ENCODE data around the gene DNAJB13. TPM values are rescaled to one million over a fixed set of nuclear protein-coding genes. Genes with fewer than 3 reads are reported as not detected.

Gene DNAJB13
- total RNA-seq, 1 donor from 2014 or later = not detected

- Histone ChIP-seq H3K27me3 (no peaks in the 10 kb centered on the region), H3K4me1 (no peaks in the 10 kb centered on the region), H3K36me3 (peaks cover 5 to 6% of the 10 kb centered on the region in 2 donors), H3K9me3 (no peaks in the 10 kb centered on the region), H3K4me3 (no peak overlapping the region), H3K27ac (no peak overlapping the region)
- TF ChIP-seq CTCF (IDR thresholded peaks at IDR 0.05) = no peak
- DNase-seq (ENCODE audit: low spot score in 2 of 2) = no peak
- intact Hi-C loops (cut with DNase I) = no loop called here
Observed at GRCh38 chr11:74010306-74011300, 59.8 kb downstream of the DNAJB13 start.

GRCh38 chr11:74011360-74012073 is 60.7 kb downstream of the DNAJB13 start:
- no peaks in the 10 kb centered on the region for H3K9me3 ChIP-seq
- TF ChIP-seq CTCF (IDR thresholded peaks at IDR 0.05) = no peak

GRCh38 chr11:74012074-74012809 is 61.4 kb downstream of the DNAJB13 start:
- no peak overlapping the region for H3K27ac ChIP-seq
- H3K27me3 ChIP-seq = no peaks in the 10 kb centered on the region
- no peaks in the 10 kb centered on the region for H3K4me1 ChIP-seq
- no peak for TF ChIP-seq CTCF (IDR thresholded peaks at IDR 0.05)
- DNase-seq (ENCODE audit: low spot score in 2 of 2) = no peak
- intact Hi-C loops (cut with DNase I) = no loop called here
- H3K9me3 ChIP-seq = no peaks in the 10 kb centered on the region
- H3K36me3 ChIP-seq = peaks cover 5 to 16% of the 10 kb centered on the region in 2 donors
- H3K4me3 ChIP-seq = no peak overlapping the region

More at GRCh38 chr11:74011360-74012073, 60.7 kb downstream of the DNAJB13 start:
- H3K4me3 ChIP-seq = no peak overlapping the region
- no peak overlapping the region for H3K27ac ChIP-seq
- no peak for DNase-seq (ENCODE audit: low spot score in 2 of 2)
- H3K4me1 ChIP-seq = no peaks in the 10 kb centered on the region
- intact Hi-C loops (cut with DNase I) = no loop called here
- H3K27me3 ChIP-seq = no peaks in the 10 kb centered on the region
- H3K36me3 ChIP-seq = peaks cover 5 to 9% of the 10 kb centered on the region in 2 donors

GRCh38 chr11:74013141-74013540 is 62.3 kb downstream of the DNAJB13 start:
- TF ChIP-seq CTCF (IDR thresholded peaks at IDR 0.05) = no peak
- intact Hi-C loops (cut with DNase I) = no loop called here
- Histone ChIP-seq H3K9me3 (no peaks in the 10 kb centered on the region), H3K36me3 (peaks cover 5 to 16% of the 10 kb centered on the region in 2 donors), H3K4me1 (peaks cover 2 to 4% of the 10 kb centered on the region in 2 donors), H3K27ac (no peak overlapping the region), H3K27me3 (no peaks in the 10 kb centered on the region), H3K4me3 (no peak overlapping the region)
- DNase-seq (ENCODE audit: low spot score in 2 of 2) = no peak

- no peak for DNase-seq (ENCODE audit: low spot score in 2 of 2)
- Histone ChIP-seq H3K27me3 (no peaks in the 10 kb centered on the region), H3K36me3 (peaks cover 5 to 16% of the 10 kb centered on the region in 2 donors), H3K4me3 (no peak overlapping the region), H3K27ac (no peak overlapping the region), H3K4me1 (peaks cover 4 to 15% of the 10 kb centered on the region in 2 donors), H3K9me3 (no peaks in the 10 kb centered on the region)
- TF ChIP-seq CTCF (IDR thresholded peaks at IDR 0.05) = no peak
- intact Hi-C loops (cut with DNase I) = no loop called here
Observed at GRCh38 chr11:74014880-74015279, 64.1 kb downstream of the DNAJB13 start.

All from ascending aorta (tissue), 2 donors.